B cell (primary cell): Measurements from ENCODE around the gene BID. TPM values are rescaled to one million over a fixed set of nuclear protein-coding genes. Genes with fewer than 3 reads are reported as not detected.

Source experiments
- ATAC-seq: fragments of 200-7000 bp; cut with Tn5 transposase; one replicate; pipeline ENCODE4 v1.10.0; 2021; ENCODE audit warnings: low read depth, mild to moderate bottlenecking, moderate number of reproducible peaks, moderate library complexity
- CTCF ChIA-PET: fragments of 350-600 bp; sonication (Branson Sonifier 250); formaldehyde crosslinking; loops from one replicate; lab custom pipeline; 2021; ENCODE audit warnings: antibody characterized with exemption, inconsistent platforms; lab: Charles Lee
- POLR2A ChIA-PET: fragments of 350-600 bp; sonication (Branson Sonifier 250); formaldehyde crosslinking; loops from one replicate; lab custom pipeline; 2021; ENCODE audit warnings: antibody characterized with exemption; lab: Charles Lee
- DNase-seq: peaks from one replicate; pipeline ENCODE4 v3.0.0; 2013
- H2AFZ ChIP-seq: 2 replicates; pipeline ENCODE4 v1.6.1; 2012; ENCODE audit warnings: mild to moderate bottlenecking, low read depth, low read length; ENCODE audit not compliant: insufficient read depth, poor library complexity, severe bottlenecking
- H3K27ac ChIP-seq, 2 donors: 1 replicate in 1 of 2; 2 replicates in 1 of 2; pipeline ENCODE4 v1.5.1; 2012 to 2013; ENCODE audit warnings: low read length in 2 of 2, mild to moderate bottlenecking in 2 of 2, moderate library complexity in 1 of 2
- H3K27me3 ChIP-seq, 4 experiments: fragments of 200-600 bp in 1 of 4; sonication (generic) in 1 of 4; replicated peaks in 1 of 4; 1 replicate in 2 of 4; 2 replicates in 2 of 4; pipeline versions ENCODE4 v1.6.1 to v1.7.0; 2013 to 2016; ENCODE audit warnings: low read length in 3 of 4, mild to moderate bottlenecking in 2 of 4, mixed read lengths in 1 of 4, moderate library complexity in 1 of 4; ENCODE audit not compliant: insufficient read depth in 4 of 4, control insufficient read depth in 3 of 4; ENCODE audit errors: control extremely low read depth in 1 of 4
- H3K36me3 ChIP-seq, 2 experiments: replicated peaks in 1 of 2; 1 replicate in 1 of 2; 2 replicates in 1 of 2; pipeline versions ENCODE4 v1.6.1 to v1.7.1; 2013; ENCODE audit warnings: low read length in 1 of 2; ENCODE audit not compliant: insufficient read depth in 2 of 2, control insufficient read depth in 1 of 2; ENCODE audit errors: control extremely low read depth in 1 of 2, extremely low read depth in 1 of 2
- H3K4me1 ChIP-seq, 2 donors: fragments of 200-600 bp in 1 of 2; sonication (generic) in 1 of 2; 1 replicate in 1 of 2; 2 replicates in 1 of 2; pipeline versions ENCODE4 v1.5.1 to v1.6.1; 2013 to 2017; ENCODE audit warnings: low read length in 2 of 2; ENCODE audit not compliant: control insufficient read depth in 2 of 2, insufficient read depth in 2 of 2
- H3K4me2 ChIP-seq: replicated peaks from 2 replicates; pipeline ENCODE3; 2012; ENCODE audit warnings: mild to moderate bottlenecking, low read depth, low read length; ENCODE audit not compliant: poor library complexity, severe bottlenecking
- H3K4me3 ChIP-seq, 5 experiments: fragments of 200-600 bp in 1 of 5; sonication (generic) in 1 of 5; 1 replicate in 3 of 5; 2 replicates in 2 of 5; pipeline versions ENCODE4 v1.5.1 to v1.7.0; 2011 to 2016; ENCODE audit warnings: low read length in 4 of 5, mild to moderate bottlenecking in 4 of 5, low read depth in 2 of 5, control low read depth in 1 of 5, moderate library complexity in 1 of 5; ENCODE audit not compliant: insufficient read depth in 1 of 5; ENCODE audit errors: control extremely low read depth in 1 of 5, extremely low read depth in 1 of 5
- H3K79me2 ChIP-seq: fragments of 200-600 bp; sonication (generic); one replicate; pipeline ENCODE4 v1.6.0; 2016; ENCODE audit warnings: low read length; ENCODE audit not compliant: control insufficient read depth, insufficient read depth
- H3K9ac ChIP-seq: fragments of 200-600 bp; sonication (generic); 2 replicates; pipeline ENCODE4 v1.6.1; 2017; ENCODE audit warnings: mild to moderate bottlenecking, low read length, moderate library complexity
- H3K9me3 ChIP-seq, 3 donors: one replicate each; pipeline versions ENCODE4 v1.6.1 to v1.7.1; 2013; ENCODE audit warnings: low read length in 2 of 3; ENCODE audit not compliant: control insufficient read depth in 2 of 3, insufficient read depth in 1 of 3; ENCODE audit errors: control extremely low read depth in 1 of 3
- H4K20me1 ChIP-seq: 2 replicates; pipeline ENCODE4 v1.6.0; 2012; ENCODE audit warnings: mild to moderate bottlenecking, low read length; ENCODE audit not compliant: insufficient read depth, control insufficient read depth, poor library complexity, severe bottlenecking
- H3K27ac Mint-ChIP-seq: one replicate; pipeline ENCODE4 v1.8.0; 2021; ENCODE audit warnings: mixed read lengths
- H3K27me3 Mint-ChIP-seq: one replicate; pipeline ENCODE4 v1.8.0; 2021; ENCODE audit warnings: mixed read lengths
- H3K4me1 Mint-ChIP-seq: one replicate; pipeline ENCODE4 v1.8.0; 2021; ENCODE audit warnings: mixed read lengths
- H3K4me3 Mint-ChIP-seq: one replicate; pipeline ENCODE4 v1.8.0; 2021; ENCODE audit warnings: mixed read lengths
- H3K9me3 Mint-ChIP-seq: one replicate; pipeline ENCODE4 v1.8.0; 2022; ENCODE audit warnings: mixed read lengths; ENCODE audit not compliant: insufficient read depth
- CTCF ChIP-seq: fragments of 200-600 bp; IDR thresholded peaks from one replicate; pipeline ENCODE4 v1.8.0; 2022; ENCODE audit warnings: antibody characterized with exemption, mild to moderate bottlenecking
- EZH2 ChIP-seq: IDR thresholded peaks from 2 replicates; pipeline ENCODE4 v1.6.1; 2012; ENCODE audit warnings: borderline replicate concordance, low read depth, mild to moderate bottlenecking, moderate library complexity, low read length; ENCODE audit not compliant: insufficient read depth, poor library complexity, severe bottlenecking
- WGBS: methylation state at CpG from one replicate; pipeline ENCODE4 v1.1.5; 2013; ENCODE audit warnings: missing lambda C conversion rate; ENCODE audit not compliant: insufficient coverage; 5-methylcytosine and 5-hydroxymethylcytosine counted together
- intact Hi-C: fragments of 100-400 bp; cut with micrococcal nuclease; formaldehyde crosslinking; loops from one replicate; pipeline ENCODE4 v1.10.0; 2022
- polyA plus RNA-seq: library from polyadenylated mRNA; depleted of rRNA; stranded (reverse); fragments of >200 nt; gene quantifications from 2 replicates; pipeline ENCODE4 v1.2.3, GENCODE V29; 2012
- total RNA-seq, 2 donors: library from RNA; stranded (reverse); fragments of 120-200 nt in 1 of 2; gene quantifications; 1 replicate in 1 of 2; 2 replicates in 1 of 2; pipeline versions ENCODE4 v1.2.3 to v1.2.4, GENCODE V29; 2013 to 2022

BID gene
- total and polyA plus RNA-seq, 2 donors (not counting 1 experiment from before 2014, with no cell fraction given): 17.5 to 23.3 TPM

GRCh38 chr22:17783312-17783711, 9.0 kb upstream of the BID start:
- Histone ChIP-seq H3K4me2 (no peak overlapping the region), H4K20me1 (peaks cover 18% of the 10 kb centered on the region), H3K27me3 (no peaks in the 10 kb centered on the region), H3K9me3 (peaks cover 0 to 12% (median 0%) of the 10 kb centered on the region in 3 donors), H2AFZ (no peak overlapping the region), H3K4me1 (peaks cover 33 to 38% of the 10 kb centered on the region in 2 donors), H3K4me3 (no peak overlapping the region), H3K79me2 (peaks cover 19% of the 10 kb centered on the region), H3K27ac (no peak overlapping the region), H3K36me3 (peaks cover 0 to 10% of the 10 kb centered on the region in 2 experiments), H3K9ac (no peak overlapping the region)
- Mint-ChIP-seq H3K27me3 (no peaks in the 10 kb centered on the region), H3K4me3 (no peak overlapping the region), H3K9me3 (no peaks in the 10 kb centered on the region), H3K27ac (no peak overlapping the region), H3K4me1 (peaks cover 43% of the 10 kb centered on the region)
- TF ChIP-seq CTCF (no peak), EZH2 (no peak)
- intact Hi-C loops: no loop called here
- DNase-seq (no peak), ATAC-seq (no peak)
- ChIA-PET POLR2A (no interaction called here), CTCF (interaction anchor here (2.4 to 4.9 kb wide), 4 partner anchors 11 to 225 kb away, joined by 11 to 73 read pairs (median 26); partner anchors contain the start of gene BID)
- WGBS: 87% methylated on average over 6 of the region's 9 CpGs

- 97% methylated on average over 11 of the region's 13 CpGs for WGBS
- no peak overlapping the region for H3K4me2 ChIP-seq
- no peaks in the 10 kb centered on the region for H3K27me3 ChIP-seq
- no peak overlapping the region for H3K9ac ChIP-seq
- H2AFZ ChIP-seq: no peak overlapping the region
- peaks cover 0 to 4% of the 10 kb centered on the region in 2 experiments for H3K36me3 ChIP-seq
- no peak overlapping the region for H3K27ac ChIP-seq
- Mint-ChIP-seq H3K4me1 (peaks cover 50% of the 10 kb centered on the region), H3K4me3 (no peak overlapping the region), H3K27ac (peak overlapping the region; percentile 46), H3K9me3 (no peaks in the 10 kb centered on the region), H3K27me3 (no peaks in the 10 kb centered on the region)
- H3K4me3 ChIP-seq: no peak overlapping the region
- DNase-seq: no peak
- intact Hi-C loops: no loop called here
- no peak for ATAC-seq
- H3K4me1 ChIP-seq: peaks cover 40 to 45% of the 10 kb centered on the region in 2 donors
- peaks cover 26% of the 10 kb centered on the region for H3K79me2 ChIP-seq
- POLR2A ChIA-PET: interaction anchor here (1.8 kb wide), 1 partner anchor 10 kb away, joined by 9 read pairs; no protein-coding TSS in a partner anchor
- TF ChIP-seq CTCF (no peak), EZH2 (no peak)
- CTCF ChIA-PET: interaction anchor here (4.9 kb wide), 1 partner anchor 10 kb away, joined by 73 read pairs; the partner anchor contains the start of gene BID
- peaks cover 18% of the 10 kb centered on the region for H4K20me1 ChIP-seq
- peaks cover 0 to 12% (median 0%) of the 10 kb centered on the region in 3 donors for H3K9me3 ChIP-seq
These were observed 8.4 kb upstream of the BID start for GRCh38 chr22:17782621-17783020.
